Left renal pelvis (tissue), 4 donors: ENCODE data around the gene C1orf159. TPM values are rescaled to one million over a fixed set of nuclear protein-coding genes. Genes with fewer than 3 reads are reported as not detected.
"Not testable (repeated sequence)": the region's sequence is repeated elsewhere in the genome, so short reads cannot be mapped to it uniquely, and the experiment has no call there.

Experiments
- DNase-seq, 4 donors: peaks; one replicate each; pipeline ENCODE4 v3.0.0-alpha.2; 2013; ENCODE audit warnings: low read depth in 4 of 4, low spot score in 3 of 4
- polyA plus RNA-seq, 4 donors: library from polyadenylated mRNA; unstranded; fragments of 120-200 nt; gene quantifications; one replicate each; pipeline ENCODE4 v1.2.1, GENCODE V29; 2013; ENCODE audit not compliant: insufficient read length in 4 of 4

Gene C1orf159
- polyA plus RNA-seq, 4 donors = 7.0 to 19.3 (median 7.2) TPM

DNA sequence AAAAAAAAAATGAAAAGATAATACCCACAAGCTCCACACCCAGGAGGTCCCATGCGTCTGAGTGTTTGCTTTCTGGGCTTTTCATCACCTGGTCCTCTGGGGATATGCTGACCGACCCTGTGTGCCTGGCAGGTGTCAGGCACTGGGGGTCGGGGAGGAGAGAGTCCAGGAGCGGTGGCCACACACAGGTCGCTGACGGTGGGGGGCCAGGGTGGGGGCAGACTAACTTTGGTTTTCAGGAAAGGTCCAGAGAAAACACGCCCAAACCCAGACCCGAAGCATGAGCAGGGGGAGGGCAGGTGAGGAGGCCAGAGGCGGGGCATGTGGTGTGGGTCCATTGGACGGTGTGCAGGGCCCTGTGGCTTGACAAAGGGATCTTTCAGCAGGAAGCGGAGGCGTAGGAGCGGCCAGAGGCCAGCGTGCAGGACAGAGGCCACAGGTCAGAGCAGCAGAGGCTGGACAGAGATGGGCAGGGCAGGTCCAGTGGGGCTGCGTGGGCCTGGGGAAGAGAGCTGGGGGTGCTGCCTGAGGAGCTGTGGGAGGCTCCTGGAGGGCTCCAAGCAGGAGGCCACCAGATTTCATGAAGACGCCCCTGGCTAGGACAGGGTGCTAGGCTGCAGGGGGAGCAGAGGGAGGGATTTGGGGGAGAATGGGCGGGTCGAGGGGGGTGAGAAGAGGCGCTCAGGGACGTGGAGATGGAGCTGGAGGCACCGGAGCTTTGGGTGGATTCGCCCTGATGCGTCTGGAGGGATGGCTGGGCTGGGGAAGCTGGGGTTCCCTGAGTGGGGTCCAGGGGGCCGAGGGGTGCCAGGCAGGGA, 57.6 kb downstream of the C1orf159 start:
- no peak for DNase-seq

- DNase-seq = not testable (repeated sequence)
These were observed 58.2 kb downstream of the C1orf159 start for GRCh38 chr1:1057769-1058087.

DNA sequence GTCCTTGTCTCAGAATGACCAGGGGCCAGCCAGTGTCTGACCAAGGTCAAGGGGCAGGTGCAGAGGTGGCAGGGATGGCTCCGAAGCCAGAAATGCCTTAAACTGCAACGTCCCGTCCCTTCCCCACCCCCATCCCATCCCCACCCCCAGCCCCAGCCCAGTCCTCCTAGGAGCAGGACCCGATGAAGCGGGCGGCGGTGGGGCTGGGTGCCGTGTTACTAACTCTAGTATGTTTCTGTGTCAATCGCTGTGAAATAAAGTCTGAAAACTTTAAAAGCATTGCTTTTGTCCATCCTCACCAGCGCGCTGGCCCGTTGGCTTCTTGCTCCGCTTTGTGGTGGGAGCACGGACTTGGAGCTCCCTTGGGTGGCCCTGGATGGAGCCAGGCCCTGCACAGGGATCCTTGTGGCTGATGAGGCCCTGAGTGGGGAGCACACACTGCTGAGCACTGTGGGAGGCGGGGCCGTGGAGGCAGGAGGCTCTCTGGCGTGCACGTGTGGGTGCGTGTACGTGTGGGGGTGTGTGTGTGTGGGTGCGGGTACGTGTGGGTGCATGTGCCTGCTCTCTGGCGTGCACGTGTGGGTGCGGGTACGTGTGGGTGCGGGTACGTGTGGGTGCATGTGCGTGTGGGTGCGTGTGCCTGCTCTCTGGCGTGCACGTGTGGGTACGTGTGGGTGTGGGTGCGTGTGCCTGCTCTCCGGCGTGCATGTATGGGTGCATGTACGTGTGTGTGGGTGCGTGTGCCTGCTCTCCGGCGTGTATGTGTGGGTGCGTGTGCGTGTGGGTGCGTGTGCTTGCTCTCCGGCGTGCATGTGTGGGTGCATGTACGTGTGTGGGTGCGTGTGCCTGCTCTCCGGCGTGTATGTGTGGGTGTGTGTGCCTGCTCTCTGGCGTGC, 59.8 kb downstream of the C1orf159 start:
- DNase-seq = no peak

- DNase-seq = no peak
These were observed 60.9 kb downstream of the C1orf159 start for GRCh38 chr1:1054971-1055370.

DNA sequence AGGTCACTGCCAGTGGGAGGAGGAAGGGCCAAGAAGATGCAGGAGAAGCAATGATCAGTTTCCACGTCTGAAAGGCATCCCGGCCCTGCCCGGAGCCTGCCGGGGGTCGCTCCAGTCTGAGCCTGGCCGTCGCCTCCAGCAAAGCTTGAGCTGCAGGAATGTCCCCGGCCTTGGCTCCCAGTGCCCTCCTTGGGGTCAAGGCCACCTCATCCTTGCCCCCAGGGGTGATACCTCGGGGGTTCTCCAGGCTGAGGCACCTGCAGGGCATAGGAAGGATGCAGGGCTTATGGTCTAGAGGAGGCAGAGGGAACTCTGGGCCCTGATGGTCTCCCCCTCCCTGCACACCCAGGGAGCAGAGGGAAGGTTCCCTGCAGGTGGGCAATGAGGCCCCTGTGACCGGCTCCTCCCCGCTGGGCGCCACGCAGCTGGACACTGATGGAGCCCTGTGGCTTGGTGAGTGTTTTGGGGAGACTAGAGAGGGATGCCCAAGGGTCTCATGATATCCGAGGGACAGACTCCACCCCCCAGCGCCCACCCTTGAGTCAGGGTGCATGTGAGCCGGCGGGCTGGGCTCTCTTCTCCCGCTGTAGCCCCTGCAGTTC, 61.7 kb downstream of the C1orf159 start:
- DNase-seq = no peak

GRCh38 chr1:1053682-1054081, 62.2 kb downstream of the C1orf159 start:
- no peak for DNase-seq

GRCh38 chr1:1053022-1053421, 62.9 kb downstream of the C1orf159 start:
- no peak for DNase-seq

- no peak for DNase-seq
These were observed 63.7 kb downstream of the C1orf159 start for GRCh38 chr1:1052003-1052840.

DNA sequence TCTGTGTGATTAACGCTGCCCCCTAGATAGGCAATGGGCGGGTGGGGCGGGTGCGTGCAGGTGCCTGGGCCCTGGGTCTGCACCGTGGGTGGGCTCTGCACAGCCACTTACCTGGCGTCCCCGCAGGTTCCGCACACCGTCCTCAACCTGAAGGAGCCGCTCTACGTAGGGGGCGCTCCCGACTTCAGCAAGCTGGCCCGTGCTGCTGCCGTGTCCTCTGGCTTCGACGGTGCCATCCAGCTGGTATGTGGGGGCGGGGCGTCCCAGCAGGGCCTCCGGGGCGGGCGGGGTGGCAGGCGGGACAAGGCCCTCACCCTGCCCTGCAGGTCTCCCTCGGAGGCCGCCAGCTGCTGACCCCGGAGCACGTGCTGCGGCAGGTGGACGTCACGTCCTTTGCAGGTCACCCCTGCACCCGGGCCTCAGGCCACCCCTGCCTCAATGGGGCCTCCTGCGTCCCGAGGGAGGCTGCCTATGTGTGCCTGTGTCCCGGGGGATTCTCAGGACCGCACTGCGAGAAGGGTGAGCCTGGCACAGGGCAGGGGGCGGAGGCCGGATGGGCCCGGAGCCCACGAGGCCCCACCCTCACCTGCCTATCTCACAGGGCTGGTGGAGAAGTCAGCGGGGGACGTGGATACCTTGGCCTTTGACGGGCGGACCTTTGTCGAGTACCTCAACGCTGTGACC, 64.6 kb downstream of the C1orf159 start:
- DNase-seq = no peak

GRCh38 chr1:1050577-1051052, 65.3 kb downstream of the C1orf159 start:
- no peak for DNase-seq

DNA sequence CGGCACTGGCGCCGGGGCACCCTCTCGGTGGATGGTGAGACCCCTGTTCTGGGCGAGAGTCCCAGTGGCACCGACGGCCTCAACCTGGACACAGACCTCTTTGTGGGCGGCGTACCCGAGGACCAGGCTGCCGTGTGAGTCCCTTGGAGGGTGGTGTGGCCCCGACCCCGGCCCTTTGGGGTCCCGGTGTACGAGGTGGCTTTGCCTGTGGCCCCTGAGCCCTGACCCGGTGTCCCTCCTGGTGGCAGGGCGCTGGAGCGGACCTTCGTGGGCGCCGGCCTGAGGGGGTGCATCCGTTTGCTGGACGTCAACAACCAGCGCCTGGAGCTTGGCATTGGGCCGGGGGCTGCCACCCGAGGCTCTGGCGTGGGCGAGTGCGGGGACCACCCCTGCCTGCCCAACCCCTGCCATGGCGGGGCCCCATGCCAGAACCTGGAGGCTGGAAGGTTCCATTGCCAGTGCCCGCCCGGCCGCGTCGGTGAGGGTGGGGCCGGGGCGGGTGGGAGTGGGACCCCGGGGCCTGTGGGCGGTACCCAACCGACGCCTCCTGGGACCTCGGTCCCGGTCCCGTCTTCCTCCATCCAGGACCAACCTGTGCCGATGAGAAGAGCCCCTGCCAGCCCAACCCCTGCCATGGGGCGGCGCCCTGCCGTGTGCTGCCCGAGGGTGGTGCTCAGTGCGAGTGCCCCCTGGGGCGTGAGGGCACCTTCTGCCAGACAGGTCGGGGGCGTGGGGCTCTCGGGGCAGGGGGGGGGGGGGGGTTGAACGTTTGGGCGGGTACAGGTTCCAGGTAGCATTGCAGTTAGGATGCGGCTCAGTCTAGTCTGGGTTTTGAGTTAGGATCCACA, 66.3 kb downstream of the C1orf159 start:
- DNase-seq = no peak

DNA sequence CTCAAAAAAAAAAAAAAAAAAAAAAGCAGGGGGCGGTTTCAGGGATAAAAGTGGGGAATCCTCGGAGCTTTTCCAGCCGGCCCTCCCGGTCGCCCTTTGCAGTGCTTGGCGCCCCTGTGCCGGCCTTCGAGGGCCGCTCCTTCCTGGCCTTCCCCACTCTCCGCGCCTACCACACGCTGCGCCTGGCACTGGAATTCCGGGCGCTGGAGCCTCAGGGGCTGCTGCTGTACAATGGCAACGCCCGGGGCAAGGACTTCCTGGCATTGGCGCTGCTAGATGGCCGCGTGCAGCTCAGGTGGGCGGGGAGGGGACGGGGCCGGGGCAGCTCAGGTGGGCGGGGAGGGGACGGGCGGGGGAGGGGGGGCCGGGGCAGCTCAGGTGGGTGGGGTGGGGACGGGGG, 67.1 kb downstream of the C1orf159 start:
- DNase-seq = no peak

DNA sequence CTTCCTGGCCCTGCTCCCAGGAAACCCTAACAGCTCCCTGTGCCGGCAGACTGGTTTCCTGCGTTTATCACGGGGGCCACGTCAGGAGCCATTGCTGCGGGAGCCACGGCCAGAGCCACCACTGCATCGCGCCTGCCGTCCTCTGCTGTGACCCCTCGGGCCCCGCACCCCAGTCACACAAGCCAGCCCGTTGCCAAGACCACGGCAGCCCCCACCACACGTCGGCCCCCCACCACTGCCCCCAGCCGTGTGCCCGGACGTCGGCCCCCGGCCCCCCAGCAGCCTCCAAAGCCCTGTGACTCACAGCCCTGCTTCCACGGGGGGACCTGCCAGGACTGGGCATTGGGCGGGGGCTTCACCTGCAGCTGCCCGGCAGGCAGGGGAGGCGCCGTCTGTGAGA, 67.9 kb downstream of the C1orf159 start:
- DNase-seq = no peak

DNA sequence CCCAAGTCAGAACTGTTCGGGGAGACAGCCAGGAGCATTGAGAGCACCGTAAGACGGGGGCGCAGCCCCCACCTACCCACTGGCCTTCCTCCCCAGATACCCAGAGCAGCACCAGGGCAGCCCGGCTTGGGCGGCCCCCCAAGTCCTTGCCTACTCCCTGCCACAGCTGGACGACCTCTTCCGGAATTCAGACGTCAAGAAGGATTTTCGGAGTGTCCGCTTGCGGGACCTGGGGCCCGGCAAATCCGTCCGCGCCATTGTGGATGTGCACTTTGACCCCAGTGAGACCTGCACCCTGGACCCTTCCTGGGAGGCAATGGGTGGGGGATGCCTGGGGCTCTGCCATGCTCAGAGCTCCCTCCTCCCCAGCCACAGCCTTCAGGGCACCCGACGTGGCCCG, 68.5 kb downstream of the C1orf159 start:
- no peak for DNase-seq

DNA sequence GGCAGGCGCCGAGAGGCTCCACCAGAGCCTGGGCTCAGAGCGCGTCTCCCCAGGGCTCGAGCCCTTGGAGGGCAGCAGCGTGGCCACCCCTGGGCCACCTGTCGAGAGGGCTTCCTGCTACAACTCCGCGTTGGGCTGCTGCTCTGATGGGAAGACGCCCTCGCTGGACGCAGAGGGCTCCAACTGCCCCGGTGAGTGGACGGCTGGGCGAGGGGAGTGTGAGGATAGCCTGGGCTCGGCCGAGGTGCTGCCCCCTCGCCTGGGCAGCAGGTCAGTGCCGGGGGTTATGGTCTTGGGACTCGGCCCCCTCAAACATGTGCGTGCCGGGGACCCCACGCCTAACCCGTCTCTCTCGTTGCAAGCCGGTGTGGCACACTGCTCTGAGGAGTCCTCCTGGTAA, 69.1 kb downstream of the C1orf159 start:
- no peak for DNase-seq

DNA sequence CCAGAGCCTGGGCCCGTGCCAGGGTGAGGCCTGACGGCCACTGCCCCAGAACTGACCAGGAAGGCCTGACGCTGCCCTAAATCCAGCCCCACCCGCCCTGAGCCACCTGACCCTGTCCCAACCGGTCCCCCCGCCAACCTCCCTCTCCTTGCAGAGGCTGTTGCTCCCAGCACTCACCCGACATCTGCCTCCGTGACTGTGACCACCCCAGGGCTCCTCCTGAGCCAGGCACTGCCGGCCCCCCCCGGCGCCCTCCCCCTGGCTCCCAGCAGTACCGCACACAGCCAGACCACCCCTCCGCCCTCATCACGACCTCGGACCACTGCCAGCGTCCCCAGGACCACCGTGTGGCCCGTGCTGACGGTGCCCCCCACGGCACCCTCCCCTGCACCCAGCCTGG, 69.6 kb downstream of the C1orf159 start:
- DNase-seq = no peak

DNA sequence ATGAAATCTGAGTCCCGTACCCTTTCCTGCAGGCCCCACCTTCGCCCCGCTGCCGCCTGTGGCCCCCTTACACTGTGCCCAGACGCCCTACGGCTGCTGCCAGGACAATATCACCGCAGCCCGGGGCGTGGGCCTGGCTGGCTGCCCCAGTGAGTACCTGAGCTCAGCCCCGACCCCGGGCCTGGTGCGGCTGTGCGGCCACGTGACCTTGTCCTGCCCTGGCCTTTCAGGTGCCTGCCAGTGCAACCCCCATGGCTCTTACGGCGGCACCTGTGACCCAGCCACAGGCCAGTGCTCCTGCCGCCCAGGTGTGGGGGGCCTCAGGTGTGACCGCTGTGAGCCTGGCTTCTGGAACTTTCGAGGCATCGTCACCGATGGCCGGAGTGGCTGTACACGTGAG, 70.8 kb downstream of the C1orf159 start:
- no peak for DNase-seq

- DNase-seq = no peak
These were observed 71.3 kb downstream of the C1orf159 start for GRCh38 chr1:1044455-1045078.

- no peak for DNase-seq
These were observed 72.0 kb downstream of the C1orf159 start for GRCh38 chr1:1043921-1044320.
